HG03575 (cell line): ENCODE results near the gene ALDH4A1.
"Not testable (repeated sequence)": the region's sequence is repeated elsewhere in the genome, so short reads cannot be mapped to it uniquely, and the experiment has no call there.

ENCODE experiments used
- ATAC-seq: cut with Tn5 transposase; IDR thresholded peaks from one replicate; pipeline ENCODE4 v1.9.1; 2021; ENCODE audit not compliant: unreplicated experiment, insufficient number of reproducible peaks, low FRiP score; ENCODE audit errors: extremely low read depth

ALDH4A1 gene

DNA sequence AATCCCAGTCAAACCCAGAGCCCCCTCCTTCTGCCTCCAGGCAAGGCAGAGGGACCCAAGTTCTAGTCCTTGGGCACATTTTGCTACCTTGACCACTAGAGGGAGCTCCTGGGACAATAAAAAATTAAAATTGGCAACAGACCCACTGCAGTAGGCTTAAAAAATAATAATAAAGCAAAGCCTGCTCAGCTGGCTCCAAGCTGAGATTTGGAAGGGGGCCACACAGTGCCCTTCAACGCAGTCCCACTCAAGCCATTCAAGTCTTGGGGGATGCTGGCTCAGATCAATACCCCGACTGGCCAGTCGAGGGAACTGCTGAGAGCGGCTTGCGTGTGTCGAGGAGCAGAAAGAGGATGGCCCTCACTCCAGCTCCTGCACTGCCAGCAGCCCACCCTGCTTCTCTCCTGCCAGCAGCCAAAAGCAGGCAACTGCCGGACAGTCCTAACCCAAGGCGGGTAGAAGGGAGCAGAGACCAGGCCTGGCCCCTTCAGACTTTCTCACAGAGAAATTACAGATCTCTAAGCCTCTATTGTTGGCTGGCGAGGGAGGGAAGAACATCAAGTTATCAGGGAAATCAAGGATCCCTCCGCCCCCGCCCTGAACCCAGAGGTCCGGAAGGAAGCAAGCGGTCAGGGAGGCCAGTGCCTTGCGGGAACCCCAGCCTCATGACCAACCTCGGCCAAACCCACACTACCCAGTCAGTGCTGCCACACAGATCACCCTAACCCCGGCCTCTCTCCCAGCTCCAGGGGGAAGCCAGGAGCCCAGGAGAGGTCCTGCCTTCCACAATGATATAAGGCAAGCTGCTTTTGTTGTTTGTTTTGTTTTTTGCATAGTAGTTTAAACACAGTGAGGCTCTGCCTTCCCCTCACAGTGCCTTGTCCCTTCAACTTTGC is 4.9 kb upstream of the ALDH4A1 start:
- no peak for ATAC-seq

DNA sequence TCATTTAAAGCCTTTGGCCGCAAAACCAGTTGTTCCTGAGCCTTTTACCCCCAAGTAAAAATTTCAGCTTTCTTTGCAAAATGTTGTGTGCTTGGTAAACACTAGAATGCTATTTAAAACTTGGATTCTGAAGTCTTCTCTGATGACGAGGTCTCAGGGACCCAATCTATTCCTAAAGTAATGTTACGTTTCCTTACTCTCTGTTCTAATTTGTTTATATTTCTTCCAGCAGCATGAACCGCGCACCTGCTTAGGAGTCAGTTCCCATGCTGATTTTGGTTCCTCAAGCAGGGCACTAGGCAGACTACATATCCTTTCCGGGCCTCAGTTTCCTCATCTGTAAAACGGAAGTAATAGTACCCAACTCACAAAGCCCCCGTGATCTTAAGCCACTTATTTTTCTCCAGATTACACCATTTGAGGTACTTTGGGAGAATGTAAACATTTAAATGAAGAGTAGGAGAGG is 969 bp upstream of the ALDH4A1 start:
- ATAC-seq: no peak

DNA sequence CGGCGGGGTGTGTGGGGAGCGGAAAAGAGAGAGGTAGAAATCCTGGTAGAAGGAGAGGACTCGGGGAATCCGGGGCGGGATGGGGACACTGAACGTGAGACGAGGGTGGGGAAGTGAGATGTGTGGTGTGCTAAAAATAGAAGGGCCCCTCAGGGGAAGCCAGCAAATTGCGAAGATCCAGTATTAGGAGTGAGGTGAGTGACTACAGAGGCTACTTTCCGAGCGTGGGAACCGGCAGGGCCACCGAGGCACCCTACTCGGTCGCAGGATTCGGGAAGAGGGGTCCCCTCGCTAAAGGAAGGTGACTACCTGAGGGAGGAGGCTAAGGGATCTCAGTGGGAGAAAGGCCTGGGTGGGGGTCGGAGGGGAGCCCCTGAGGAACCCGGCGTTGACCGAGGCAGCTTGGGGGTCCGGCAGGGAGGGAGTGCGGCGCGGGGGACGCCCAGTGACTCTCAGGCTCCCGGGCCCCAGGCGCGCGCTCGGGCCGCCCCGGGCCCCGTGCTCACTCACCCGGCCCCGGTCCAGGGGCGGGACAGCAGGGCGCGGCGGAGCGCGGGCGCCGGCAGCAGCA is 318 bp downstream of the ALDH4A1 start:
- no peak for ATAC-seq

DNA sequence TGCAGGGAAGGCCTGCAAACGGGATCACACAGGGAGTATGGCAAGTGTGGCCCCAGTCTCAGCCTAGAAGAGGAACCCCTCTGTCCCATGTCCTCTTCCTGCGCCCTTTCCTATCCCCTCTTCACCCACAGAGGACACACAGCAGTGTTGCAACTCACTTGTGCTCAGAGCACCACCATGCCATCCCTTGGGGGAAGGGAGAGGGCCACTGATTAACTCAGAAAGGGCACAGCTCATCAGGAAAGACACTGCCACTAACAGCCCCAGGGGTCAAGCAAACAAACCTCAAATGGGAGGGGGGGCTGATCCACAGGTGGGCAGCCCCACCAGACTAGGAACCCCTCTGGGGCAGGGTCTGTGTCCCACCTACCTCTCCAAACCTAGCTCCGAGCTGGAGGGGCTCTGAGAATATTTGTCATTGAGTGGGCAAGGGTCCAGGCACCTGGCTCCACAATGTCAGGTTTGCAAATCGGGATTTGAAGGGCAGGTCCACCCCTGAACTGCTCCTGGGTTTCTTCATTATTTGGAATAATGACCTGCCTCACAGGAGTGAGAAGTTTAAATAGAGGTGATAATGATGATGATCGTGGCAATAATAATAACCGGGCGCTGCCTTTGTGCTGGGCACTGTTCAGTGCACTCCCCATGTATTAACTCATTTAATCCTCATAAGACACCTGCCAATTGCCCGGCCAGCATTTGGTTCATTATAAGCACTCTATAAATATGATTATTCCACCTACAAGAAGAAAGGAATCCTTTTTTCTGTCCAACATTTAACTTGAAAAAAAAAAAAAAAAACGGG is 1.0 kb downstream of the ALDH4A1 start:
- ATAC-seq: no peak

DNA sequence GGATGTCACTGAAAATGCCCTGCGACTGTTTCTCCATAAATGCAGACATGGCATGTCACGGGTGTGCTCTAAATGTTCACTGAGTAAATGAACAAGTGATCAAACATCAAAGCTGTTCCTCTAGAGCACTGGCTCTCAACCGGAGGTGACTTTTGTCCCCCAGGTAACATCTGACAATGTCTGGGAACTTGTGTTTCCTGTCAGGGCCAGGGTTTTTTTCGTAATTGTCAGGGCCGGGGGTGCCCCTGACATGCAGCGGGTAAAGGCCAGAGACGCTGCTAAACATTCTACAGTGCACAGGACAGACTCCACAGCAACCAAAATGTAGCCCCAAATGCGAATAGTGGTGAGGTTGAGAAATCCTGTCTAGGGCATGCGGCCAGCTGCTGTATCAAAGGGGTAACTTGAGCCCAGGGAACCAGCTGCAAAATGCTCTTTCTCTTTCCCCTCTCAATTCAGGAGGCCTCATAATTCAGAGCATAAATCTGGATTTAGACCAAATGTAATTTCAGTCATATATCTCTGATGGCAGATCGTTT is 2.0 kb downstream of the ALDH4A1 start:
- ATAC-seq: no peak

DNA sequence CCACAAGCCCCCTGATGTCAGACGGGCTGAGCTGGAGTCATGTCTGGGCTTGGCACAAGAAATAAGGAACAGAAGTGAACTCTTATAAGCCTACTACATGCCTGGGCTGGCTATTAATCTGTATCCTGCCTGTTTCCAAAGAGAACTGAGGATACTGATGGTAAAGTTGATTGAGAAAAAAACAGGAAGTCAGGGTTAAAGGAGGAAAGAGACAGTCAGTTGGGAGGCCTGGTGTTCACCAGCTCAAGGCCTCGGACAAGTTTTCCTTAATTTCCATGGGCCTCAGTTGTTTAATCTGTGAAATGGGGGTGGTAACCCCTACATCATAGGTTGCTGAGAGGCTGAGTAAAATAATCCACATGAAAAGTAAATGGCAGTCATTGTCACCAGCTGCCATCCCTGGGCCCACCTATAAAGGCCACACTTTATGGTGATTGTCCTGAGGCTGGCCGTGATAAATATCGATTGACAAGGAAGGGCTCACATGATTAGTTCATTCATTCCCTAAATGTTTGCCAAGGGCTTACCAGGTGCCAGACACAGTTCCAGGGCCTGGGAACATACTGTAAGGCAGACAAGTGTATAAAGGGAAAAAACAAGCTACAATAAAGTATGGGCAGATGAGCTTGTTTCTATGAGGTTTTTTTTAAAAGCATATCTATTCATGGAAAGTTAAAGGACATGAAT is 2.8 kb downstream of the ALDH4A1 start:
- no peak for ATAC-seq

DNA sequence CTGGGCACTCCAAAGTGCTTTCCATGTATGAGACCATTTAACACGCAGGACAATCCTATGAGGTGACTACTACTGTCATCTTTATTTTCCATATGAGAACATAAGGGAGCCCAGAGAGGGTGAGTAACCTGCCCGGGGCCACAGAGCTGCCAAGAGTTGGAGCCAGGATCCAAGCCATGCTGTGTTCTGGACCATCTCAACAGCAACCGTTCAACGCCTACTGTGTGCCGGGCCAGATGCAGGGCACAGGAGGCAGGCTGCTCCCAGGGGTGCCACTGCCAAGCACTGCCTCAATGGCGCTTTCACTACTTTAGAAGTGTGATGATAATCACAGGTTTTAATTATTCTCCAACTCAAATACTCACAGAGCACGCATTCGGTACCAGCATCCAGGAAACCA is 3.8 kb downstream of the ALDH4A1 start:
- no peak for ATAC-seq

DNA sequence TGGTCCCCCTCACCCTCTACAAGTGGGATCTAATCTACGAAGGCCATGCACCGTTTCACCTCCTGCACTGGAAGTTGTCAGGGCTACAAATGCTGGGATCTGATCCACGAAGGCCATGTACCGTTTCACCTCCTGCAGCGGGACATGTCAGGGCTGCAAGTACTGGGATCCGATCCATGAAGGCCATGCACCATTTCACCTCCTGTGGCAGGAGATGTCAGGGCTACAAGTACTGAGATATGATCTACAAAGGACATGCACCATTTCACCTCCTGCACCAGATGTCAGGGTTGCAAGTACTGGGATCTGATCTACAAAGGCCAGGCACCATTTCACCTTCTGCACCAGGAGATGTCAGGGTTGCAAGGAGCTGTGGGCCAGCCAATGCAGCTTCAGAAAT is 7.0 kb downstream of the ALDH4A1 start:
- ATAC-seq: no peak

DNA sequence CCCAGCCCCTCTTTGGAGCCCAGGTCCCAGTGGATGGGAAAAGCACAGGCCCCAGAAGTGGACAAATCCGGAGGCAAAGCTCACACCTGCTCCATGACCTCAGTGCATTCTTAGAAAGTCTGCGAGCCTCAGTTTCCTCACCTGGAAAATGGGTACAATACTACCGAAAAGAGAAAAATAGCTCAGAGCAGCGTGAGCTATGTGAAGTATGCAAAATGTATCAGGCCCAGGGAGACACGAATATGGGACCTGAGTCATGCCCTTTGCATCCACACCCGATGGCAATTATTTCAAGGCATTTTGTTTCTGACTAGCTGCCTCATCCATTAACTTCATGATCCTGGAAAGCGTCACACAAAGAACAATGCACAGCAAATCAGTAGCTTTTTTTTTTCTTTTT is 9.2 kb downstream of the ALDH4A1 start:
- no peak for ATAC-seq

DNA sequence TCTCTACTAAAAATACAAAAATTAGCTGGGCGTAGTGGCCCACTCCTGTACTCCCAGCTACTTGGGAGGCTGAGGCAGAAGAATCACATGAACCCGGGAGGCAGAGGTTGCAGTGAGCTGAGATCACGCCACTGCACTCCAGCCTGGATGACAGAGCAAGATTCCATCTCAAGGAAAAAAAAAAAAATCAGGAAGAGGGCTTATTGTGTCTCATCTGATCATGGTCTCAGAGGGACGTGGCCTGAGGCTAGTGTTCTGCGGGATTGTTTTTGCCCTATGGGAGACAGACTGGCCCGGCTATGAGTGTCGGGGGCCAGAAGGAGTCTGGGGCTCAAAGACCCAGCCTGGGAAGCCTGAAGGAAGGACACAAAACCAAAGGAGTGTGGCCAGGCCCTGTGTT is 10.5 kb downstream of the ALDH4A1 start:
- ATAC-seq: not testable (repeated sequence)

DNA sequence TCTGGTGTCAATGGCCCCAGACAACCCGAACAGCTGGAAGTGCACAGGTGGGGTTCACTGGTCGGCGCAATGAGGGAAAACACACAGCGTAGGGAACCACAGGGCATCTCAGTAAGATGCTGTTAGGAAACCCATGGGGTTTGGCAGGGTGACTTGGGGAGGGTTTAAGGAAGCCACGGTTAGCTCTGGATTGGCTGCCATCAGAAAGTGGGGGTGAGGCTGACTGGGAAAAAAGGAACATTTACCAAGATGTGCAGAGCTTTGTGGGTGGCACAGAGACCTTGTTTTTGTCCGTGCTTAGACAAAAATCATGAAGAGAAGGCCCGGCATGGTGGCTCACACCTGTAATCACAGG is 11.0 kb downstream of the ALDH4A1 start:
- no peak for ATAC-seq

DNA sequence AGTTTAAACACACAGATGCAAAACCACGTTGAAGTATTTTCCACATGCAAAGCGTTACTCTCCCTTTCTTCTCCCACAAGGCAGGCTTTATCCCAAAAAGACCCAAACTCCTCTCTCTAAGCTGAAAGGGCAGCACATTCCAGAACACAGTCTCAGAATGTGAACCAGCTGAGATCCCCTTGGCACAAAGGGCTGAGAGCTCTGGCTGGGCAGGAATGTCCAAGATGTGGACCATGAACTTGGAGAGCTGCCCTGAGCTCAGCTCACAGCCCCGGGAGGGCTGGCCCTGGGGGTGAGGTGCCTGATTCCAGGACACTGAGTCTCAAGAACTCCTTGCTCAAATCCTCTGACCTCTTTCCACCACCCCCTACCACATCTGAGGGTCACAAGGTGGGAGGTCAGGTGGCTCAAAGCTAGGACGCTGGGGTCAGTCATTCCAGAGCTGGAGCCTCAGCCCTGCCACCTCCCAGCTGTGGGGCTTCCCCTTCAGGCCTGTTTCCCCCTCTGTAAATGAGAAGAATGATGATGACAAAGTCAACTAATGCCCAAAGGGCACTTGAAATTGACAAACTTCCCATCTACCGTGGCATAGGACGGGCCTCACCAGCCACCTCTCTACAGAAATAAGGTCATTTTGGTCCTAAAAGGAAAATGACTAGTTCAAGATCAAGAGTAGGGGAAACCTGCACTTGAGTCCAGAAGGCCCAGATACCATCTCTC is 11.5 kb downstream of the ALDH4A1 start:
- ATAC-seq: no peak

DNA sequence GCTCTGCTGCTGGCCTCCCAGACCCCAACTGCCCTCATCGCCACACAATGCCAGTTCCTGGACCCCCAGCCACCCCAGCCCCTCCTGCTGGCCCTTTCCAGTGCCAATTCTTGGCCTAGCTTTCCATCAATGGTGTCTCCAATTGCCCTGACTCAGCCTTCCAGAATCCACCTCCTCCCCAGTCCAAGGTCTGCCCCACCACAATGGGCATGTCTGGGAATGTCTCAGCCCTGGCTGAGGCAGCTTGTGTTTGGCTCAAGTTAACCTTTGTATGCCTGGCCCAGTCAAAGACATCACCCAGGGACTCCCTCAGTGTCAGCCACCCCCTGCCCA is 16.4 kb downstream of the ALDH4A1 start:
- ATAC-seq: no peak

DNA sequence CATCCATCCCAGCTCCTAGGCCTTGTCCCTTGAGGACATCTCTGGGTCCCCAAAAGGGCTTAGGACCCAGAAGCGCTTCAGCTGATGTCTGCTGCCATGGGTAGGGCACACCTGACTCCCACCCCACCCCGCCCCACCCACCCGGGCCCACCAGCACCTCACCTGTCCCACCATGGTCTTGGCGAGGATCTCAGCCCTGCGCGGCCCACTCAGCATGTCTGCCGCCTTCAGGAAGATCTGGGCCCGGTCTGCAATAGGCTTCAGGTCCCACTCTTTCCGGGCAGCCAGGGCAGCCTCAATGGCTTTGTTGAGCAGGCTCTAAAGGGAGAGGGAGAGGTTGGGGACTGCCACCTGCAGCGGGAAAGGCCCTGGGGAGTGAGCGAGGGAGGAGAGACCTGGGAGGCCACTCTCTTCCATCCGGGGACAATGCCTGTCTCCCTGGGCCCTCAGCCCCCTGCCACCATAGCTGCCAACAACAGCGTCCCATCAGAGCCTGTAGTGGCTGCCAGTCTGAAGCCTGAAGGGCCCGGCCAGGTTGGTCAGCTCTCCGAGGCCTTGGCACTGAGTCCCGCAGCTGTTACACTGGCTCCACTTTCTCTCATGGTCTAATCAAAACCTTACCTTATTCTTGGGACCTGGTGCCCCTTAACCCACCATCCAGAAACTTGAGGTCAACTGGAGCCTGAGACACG is 16.9 kb downstream of the ALDH4A1 start:
- ATAC-seq: no peak

DNA sequence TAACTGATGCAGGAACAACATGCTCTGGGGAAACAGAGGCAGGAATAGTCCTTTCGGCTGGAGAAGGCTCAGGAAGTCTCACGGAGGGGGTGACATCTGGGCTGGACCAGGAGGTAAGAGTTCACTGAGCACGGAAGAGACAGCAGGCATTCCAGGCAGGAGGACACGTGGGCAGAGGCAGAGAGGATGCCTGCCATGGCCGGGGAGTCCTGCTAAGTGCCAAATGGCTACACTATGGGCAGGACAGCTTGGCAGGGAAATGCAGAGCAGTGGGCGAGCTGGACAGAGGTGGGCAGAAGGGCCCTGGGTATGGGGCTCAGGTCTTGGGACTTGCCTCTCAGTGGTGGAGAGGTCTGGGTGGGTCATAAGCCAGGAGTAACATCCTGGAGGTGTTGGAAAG is 17.6 kb downstream of the ALDH4A1 start:
- ATAC-seq: no peak

DNA sequence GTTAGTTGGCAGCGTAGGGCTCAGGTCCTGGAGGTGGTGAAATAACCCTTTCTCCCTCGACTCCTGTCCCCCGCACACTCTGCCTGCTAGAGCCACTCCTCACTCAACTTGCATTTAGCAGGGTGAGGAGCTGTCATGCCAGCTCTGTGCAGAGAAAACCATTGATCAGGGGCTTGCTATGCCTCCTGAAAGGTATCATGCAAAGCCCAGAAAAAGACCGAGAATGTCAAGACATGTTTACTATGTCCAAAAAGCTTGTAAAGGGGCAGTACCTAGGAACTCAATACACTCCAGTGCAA is 18.0 kb downstream of the ALDH4A1 start:
- no peak for ATAC-seq

DNA sequence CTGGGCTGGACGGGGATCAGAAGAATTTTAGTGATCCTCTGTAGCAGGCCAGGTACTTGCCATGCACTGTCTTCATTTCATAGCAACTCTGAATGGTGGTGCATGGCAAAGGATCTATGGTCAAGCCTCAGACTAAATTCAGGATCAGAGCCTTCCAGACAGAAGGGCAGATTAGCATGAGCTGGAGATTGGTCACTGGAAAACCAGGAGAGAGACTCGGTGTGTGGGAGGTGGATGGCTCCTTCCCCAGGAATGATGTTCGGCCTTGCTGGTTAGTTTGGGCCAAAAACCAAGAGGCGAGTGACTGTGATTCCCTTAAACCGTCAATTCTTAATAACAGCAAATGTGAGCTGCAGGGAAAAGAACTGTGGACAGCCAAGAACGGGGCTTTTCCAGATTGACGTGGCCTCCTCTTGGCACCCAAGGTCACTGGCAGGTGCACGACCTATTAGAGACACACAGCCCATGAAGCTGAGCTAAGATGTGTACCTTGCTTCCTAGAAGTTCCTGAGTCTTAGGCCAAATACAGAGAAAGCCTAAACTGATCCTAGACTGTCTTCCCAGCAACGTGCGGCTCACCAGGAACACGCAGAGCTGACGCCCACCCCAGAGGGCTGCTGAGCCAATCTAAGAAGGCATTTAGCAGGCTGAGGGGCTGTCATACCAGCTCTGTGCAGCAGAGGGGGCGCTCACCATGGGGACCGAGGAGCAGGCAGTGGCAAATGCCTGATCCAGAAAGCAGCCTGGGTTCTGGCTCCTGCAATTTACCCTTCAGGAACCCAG is 18.5 kb downstream of the ALDH4A1 start:
- ATAC-seq: no peak

DNA sequence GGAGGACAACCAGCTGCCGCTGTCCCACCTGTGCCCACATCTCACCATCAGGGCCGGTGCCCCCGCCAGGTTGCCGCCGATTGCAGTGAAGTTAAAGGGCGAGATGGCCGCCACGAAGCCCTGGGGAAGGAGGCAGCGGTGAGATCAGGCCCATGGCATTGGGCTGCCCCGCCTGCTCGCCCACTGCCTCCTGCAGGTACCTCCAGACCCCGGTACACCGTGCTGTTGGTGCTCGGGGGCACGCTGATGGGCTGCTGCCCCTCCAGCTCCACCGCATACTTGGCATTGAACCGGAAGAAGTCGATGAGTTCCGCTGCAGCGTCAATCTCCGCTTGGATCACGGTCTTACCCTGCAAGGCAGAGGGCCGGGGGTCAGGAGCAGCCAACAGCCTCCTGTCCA is 19.3 kb downstream of the ALDH4A1 start:
- ATAC-seq: no peak
